RWPE2 (cell line): ENCODE data around the gene PTPRB.

ENCODE experiments used
- ATAC-seq: fragments of 200-7000 bp; cut with Tn5 transposase; 3 replicates; pipeline ENCODE4 v1.9.1; 2021; ENCODE audit warnings: low read depth
- DNase-seq: peaks from one replicate; pipeline ENCODE4 v3.0.0-alpha.2; 2020; ENCODE audit warnings: low spot score
- H3K27ac ChIP-seq: fragments of 450-650 bp; 2 replicates; pipeline ENCODE4 v1.5.1; 2017; ENCODE audit warnings: mild to moderate bottlenecking; ENCODE audit not compliant: poor library complexity, severe bottlenecking
- H3K27me3 ChIP-seq: fragments of 250-450 bp; sonication (Bioruptor Pico); 2 replicates; pipeline ENCODE4 v1.5.1; 2021; ENCODE audit warnings: mild to moderate bottlenecking, moderate library complexity; ENCODE audit not compliant: insufficient read depth, poor library complexity, severe bottlenecking
- H3K36me3 ChIP-seq: fragments of 250-450 bp; sonication (Bioruptor Pico); 2 replicates; pipeline ENCODE4 v1.5.1; 2020; ENCODE audit warnings: low read depth, mild to moderate bottlenecking, moderate library complexity
- H3K4me1 ChIP-seq: fragments of 250-450 bp; sonication (Bioruptor Pico); 2 replicates; pipeline ENCODE4 v1.5.1; 2021; ENCODE audit warnings: mild to moderate bottlenecking, moderate library complexity; ENCODE audit not compliant: insufficient read depth, poor library complexity, severe bottlenecking
- H3K4me3 ChIP-seq: fragments of 250-450 bp; sonication (Bioruptor Pico); 2 replicates; pipeline ENCODE4 v1.5.1; 2021; ENCODE audit warnings: mild to moderate bottlenecking, moderate library complexity; ENCODE audit not compliant: severe bottlenecking
- H3K9me3 ChIP-seq: fragments of 250-450 bp; sonication (Bioruptor Pico); 2 replicates; pipeline ENCODE4 v1.5.1; 2021; ENCODE audit warnings: mild to moderate bottlenecking, moderate library complexity; ENCODE audit not compliant: severe bottlenecking
- TF ChIP-seq, protein P1 (sequence below): fragments of 450-650 bp; IDR thresholded peaks from one replicate; pipeline ENCODE4 v1.5.1; 2017; ENCODE audit warnings: mild to moderate bottlenecking, moderate library complexity; ENCODE audit not compliant: poor library complexity, severe bottlenecking

The PTPRB gene

DNA sequence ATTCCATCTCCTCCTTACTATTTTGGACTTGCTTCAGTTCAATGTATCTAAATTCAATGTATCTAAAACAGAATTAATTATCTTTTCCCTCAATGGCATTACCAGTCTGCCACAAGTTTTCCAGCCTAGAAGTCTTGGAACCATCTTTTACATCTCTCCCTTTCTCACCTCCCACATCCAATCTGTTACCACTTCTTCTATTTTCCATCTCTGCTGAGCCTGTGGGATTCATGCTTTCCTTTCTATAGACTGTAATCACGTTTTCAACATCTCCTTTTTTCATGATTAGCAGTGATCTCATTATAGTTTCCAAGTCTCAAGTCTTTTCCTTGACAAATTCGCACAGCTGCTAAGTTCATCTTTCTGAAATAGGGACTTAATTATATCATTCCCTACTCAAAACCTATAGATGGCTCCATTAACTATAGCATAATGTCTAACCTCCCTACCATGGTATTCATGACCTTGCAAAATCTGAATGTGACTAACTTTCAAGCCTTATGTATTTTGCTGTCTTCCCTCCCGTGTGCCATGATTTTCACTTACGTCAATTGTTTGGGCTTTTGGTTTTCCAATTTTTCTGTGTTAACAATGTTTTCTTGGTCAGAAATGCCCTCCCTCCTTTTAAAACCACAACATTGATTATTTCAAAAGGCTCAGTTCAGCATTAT is 20.5 kb upstream of the PTPRB start:
- ATAC-seq (no peak), DNase-seq (no peak)
- TF ChIP-seq, protein P1, sequence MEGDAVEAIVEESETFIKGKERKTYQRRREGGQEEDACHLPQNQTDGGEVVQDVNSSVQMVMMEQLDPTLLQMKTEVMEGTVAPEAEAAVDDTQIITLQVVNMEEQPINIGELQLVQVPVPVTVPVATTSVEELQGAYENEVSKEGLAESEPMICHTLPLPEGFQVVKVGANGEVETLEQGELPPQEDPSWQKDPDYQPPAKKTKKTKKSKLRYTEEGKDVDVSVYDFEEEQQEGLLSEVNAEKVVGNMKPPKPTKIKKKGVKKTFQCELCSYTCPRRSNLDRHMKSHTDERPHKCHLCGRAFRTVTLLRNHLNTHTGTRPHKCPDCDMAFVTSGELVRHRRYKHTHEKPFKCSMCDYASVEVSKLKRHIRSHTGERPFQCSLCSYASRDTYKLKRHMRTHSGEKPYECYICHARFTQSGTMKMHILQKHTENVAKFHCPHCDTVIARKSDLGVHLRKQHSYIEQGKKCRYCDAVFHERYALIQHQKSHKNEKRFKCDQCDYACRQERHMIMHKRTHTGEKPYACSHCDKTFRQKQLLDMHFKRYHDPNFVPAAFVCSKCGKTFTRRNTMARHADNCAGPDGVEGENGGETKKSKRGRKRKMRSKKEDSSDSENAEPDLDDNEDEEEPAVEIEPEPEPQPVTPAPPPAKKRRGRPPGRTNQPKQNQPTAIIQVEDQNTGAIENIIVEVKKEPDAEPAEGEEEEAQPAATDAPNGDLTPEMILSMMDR, result no peak
- H3K9me3 ChIP-seq, result no peaks in the 10 kb centered on the region
- no peaks in the 10 kb centered on the region for H3K4me1 ChIP-seq
- H3K36me3 ChIP-seq, result no peaks in the 10 kb centered on the region
- H3K4me3 ChIP-seq, result no peak overlapping the region
- no peak overlapping the region for H3K27ac ChIP-seq
- H3K27me3 ChIP-seq, result no peaks in the 10 kb centered on the region

DNA sequence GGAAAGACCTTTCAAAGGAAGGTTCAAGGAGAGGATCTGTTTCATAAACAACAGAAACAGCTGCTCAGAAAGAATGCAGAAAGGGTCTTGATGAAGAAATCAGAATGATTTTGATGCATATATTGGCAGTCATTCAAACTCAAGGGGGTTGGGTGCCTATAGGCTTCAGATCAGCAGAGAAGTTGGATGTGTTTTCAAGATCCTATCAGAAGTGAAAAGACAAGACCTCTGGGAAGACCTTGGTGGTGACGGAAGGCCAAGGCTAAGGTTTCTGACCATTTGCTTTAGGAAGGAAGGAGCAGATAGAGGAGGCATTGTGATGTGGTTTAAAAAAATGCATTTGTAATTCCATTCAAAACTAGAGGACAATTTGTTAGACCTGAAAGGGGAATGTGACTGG is 15.2 kb upstream of the PTPRB start:
- Histone ChIP-seq H3K36me3 (no peaks in the 10 kb centered on the region), H3K4me3 (no peak overlapping the region), H3K4me1 (peaks cover 8% of the 10 kb centered on the region), H3K9me3 (no peaks in the 10 kb centered on the region), H3K27me3 (no peaks in the 10 kb centered on the region), H3K27ac (no peak overlapping the region)
- ATAC-seq (no peak), DNase-seq (no peak)
- TF ChIP-seq, protein P1, result no peak

DNA sequence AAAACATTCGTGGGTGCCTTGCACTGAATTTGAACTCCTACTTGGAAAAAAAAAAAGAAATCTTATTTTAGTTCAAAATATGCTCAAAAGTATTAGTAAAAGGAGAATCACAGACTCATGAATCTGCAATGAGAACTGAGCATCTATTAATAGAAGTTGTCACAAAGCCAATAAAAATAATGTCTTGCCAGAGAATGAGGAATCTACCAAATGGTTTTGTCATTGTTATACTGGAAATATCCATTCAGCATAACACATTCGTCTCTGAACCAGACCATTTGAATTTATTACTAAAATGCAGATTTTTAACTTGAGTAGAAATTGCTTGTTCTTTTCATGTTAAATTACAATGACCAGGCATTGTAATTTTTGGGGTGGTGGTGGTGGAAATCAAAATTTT is 11.6 kb upstream of the PTPRB start:
- peak overlapping the region; percentile 98 for H3K27ac ChIP-seq
- H3K4me1 ChIP-seq, result peaks cover 42% of the 10 kb centered on the region
- H3K27me3 ChIP-seq, result no peaks in the 10 kb centered on the region
- ATAC-seq (no peak), DNase-seq (no peak)
- TF ChIP-seq, protein P1, result no peak
- H3K36me3 ChIP-seq, result no peaks in the 10 kb centered on the region
- H3K9me3 ChIP-seq, result no peaks in the 10 kb centered on the region
- no peak overlapping the region for H3K4me3 ChIP-seq

DNA sequence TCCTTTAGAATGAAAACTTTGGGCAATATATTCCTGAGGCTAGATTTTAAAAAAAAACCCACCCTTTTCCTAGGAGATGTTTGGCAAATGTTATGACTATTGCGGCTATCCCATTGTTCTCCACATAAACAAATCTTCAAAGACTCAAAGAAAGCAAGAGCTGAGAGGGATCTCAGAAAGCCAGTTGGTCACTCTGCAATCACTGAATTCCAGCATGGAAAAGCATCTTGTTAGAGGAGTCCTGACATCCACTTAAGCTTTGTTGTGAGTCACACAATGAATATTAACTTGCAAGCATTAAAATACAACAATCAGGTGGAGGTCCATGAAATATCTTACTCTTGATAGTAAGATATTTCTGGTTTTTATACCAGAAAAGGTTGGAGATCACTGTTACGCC is 11.0 kb upstream of the PTPRB start:
- peak overlapping the region; percentile 98 for H3K27ac ChIP-seq
- ATAC-seq (no peak), DNase-seq (no peak)
- H3K4me1 ChIP-seq, result peaks cover 46% of the 10 kb centered on the region
- no peaks in the 10 kb centered on the region for H3K9me3 ChIP-seq
- TF ChIP-seq, protein P1, result no peak
- H3K27me3 ChIP-seq, result no peaks in the 10 kb centered on the region
- H3K4me3 ChIP-seq, result no peak overlapping the region
- H3K36me3 ChIP-seq, result no peaks in the 10 kb centered on the region

DNA sequence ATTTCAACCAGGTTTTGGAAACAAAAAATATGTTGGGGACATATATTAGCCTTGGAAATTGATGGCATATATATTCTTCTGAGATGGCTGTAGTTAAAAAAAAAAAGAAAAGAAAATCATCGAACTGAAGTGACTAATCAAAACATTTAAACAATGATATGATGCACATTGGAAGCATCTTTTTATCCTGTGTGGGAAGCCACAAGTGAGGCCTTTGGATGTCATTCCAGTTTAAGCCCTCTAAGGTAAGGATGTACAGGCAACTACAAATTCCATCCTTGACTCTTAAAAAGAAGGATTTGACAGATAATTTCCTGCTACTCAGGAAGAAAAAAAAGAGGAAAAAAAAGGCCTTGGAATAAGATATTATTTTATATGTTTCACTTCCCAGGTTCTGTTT is 9.6 kb upstream of the PTPRB start:
- TF ChIP-seq, protein P1, result no peak
- Histone ChIP-seq H3K27ac (peak overlapping the region; percentile 98), H3K36me3 (no peaks in the 10 kb centered on the region), H3K4me3 (no peak overlapping the region), H3K27me3 (no peaks in the 10 kb centered on the region), H3K4me1 (peaks cover 46% of the 10 kb centered on the region), H3K9me3 (no peaks in the 10 kb centered on the region)
- ATAC-seq (0 out of 3 replicates have a peak, but pooled peaks have one; percentile 24), DNase-seq (no peak)
